CD4-positive, alpha-beta T cell (primary cell): ENCODE results near the gene LRRK1. TPM values are rescaled to one million over a fixed set of nuclear protein-coding genes. Genes with fewer than 3 reads are reported as not detected.

Experiments
- ATAC-seq: fragments of 200-7000 bp; cut with Tn5 transposase; one replicate; pipeline ENCODE4 v1.10.0; 2022; ENCODE audit warnings: mild to moderate bottlenecking; ENCODE audit not compliant: poor library complexity
- CTCF ChIA-PET: fragments of 350-600 bp; sonication (Branson Sonifier 250); formaldehyde crosslinking; loops from one replicate; lab custom pipeline; 2021; ENCODE audit warnings: antibody characterized with exemption, inconsistent platforms; lab: Charles Lee
- POLR2A ChIA-PET: fragments of 350-600 bp; sonication (Branson Sonifier 250); formaldehyde crosslinking; loops from one replicate; lab custom pipeline; 2021; ENCODE audit warnings: antibody characterized with exemption, inconsistent platforms; lab: Charles Lee
- DNase-seq, 14 experiments: peaks; one replicate each; pipeline ENCODE4 v3.0.0-alpha.2; 2013 to 2020; ENCODE audit warnings: mixed read lengths in 2 of 14
- H3K27ac ChIP-seq, 2 donors: one replicate each; pipeline versions ENCODE4 v1.5.1 to v1.7.0; 2013; ENCODE audit warnings: low read length in 2 of 2, low read depth in 1 of 2, mild to moderate bottlenecking in 1 of 2
- H3K27me3 ChIP-seq, 2 experiments: 1 replicate in 1 of 2; 2 replicates in 1 of 2; pipeline versions ENCODE4 v1.6.1 to v1.7.0; 2013; ENCODE audit warnings: low read length in 2 of 2, control low read depth in 1 of 2, mild to moderate bottlenecking in 1 of 2, moderate library complexity in 1 of 2; ENCODE audit not compliant: insufficient read depth in 2 of 2, control insufficient read depth in 1 of 2
- H3K36me3 ChIP-seq: one replicate; pipeline ENCODE4 v1.6.1; 2013; ENCODE audit warnings: low read length, control low read depth; ENCODE audit not compliant: insufficient read depth
- H3K4me1 ChIP-seq: one replicate; pipeline ENCODE4 v1.6.1; 2013; ENCODE audit warnings: low read length, control low read depth; ENCODE audit not compliant: insufficient read depth
- H3K4me3 ChIP-seq: one replicate; pipeline ENCODE4 v1.5.1; 2013; ENCODE audit warnings: mild to moderate bottlenecking, low read length, moderate library complexity
- H3K9me3 ChIP-seq, 2 experiments: 1 replicate in 1 of 2; 2 replicates in 1 of 2; pipeline versions ENCODE4 v1.6.1 to v1.7.0; 2013; ENCODE audit warnings: low read length in 2 of 2, mild to moderate bottlenecking in 2 of 2, control low read depth in 1 of 2, moderate library complexity in 1 of 2; ENCODE audit not compliant: control insufficient read depth in 1 of 2, insufficient read depth in 1 of 2
- H3K27ac Mint-ChIP-seq: one replicate; pipeline ENCODE4 v1.8.0; 2020; ENCODE audit warnings: mixed read lengths
- H3K27me3 Mint-ChIP-seq: one replicate; pipeline ENCODE4 v1.8.0; 2021; ENCODE audit warnings: mixed read lengths
- H3K36me3 Mint-ChIP-seq: one replicate; pipeline ENCODE4 v1.8.0; 2021; ENCODE audit warnings: low read depth, mixed read lengths
- H3K4me1 Mint-ChIP-seq: one replicate; pipeline ENCODE4 v1.8.0; 2021; ENCODE audit warnings: low read depth, mixed read lengths
- H3K4me3 Mint-ChIP-seq: one replicate; pipeline ENCODE4 v1.8.0; 2020; ENCODE audit warnings: mild to moderate bottlenecking, mixed read lengths
- H3K9me3 Mint-ChIP-seq: one replicate; pipeline ENCODE4 v1.8.0; 2020; ENCODE audit warnings: mixed read lengths
- CTCF ChIP-seq: fragments of 200-600 bp; IDR thresholded peaks from one replicate; pipeline ENCODE4 v1.8.0; 2022; ENCODE audit warnings: antibody characterized with exemption, mild to moderate bottlenecking
- intact Hi-C, 2 experiments: fragments of 100-400 bp; cut with DNase I in 1 of 2; cut with micrococcal nuclease in 1 of 2; formaldehyde crosslinking; loops; one replicate each; pipeline versions ENCODE4 v1.15.1 to v1.9.0; 2023 to 2025; cut with DNase I, micrococcal nuclease
- total RNA-seq, 174 experiments: library from RNA in 2 of 174; stranded (reverse) in 2 of 174; gene quantifications; one replicate each; pipeline ENCODE4 v1.2.3 and lab custom pipeline; 2021 to 2026

LRRK1 gene
- total RNA-seq, 2 experiments from 2014 or later, result 0.60 to 0.73 TPM

GRCh38 chr15:101088271-101088670 lies 169.1 kb downstream of the LRRK1 start:
- Histone ChIP-seq H3K4me1 (peaks cover 7% of the 10 kb centered on the region), H3K36me3 (no peaks in the 10 kb centered on the region), H3K27ac (no peak overlapping the region), H3K27me3 (peaks cover 0 to 4% of the 10 kb centered on the region in 2 experiments), H3K9me3 (peaks cover 0 to 4% of the 10 kb centered on the region in 2 experiments), H3K4me3 (no peak overlapping the region)
- no peak for DNase-seq
- intact Hi-C loops, result loop anchor here (1.0 to 5.0 kb wide), 4 partner anchors 81 to 564 kb away; partner anchors contain the start of gene TM2D3 (in 1 of the 2)
- CTCF ChIA-PET, result no interaction called here
- H3K27me3 Mint-ChIP-seq, result no peaks in the 10 kb centered on the region
- no peaks in the 10 kb centered on the region for H3K4me1 Mint-ChIP-seq
- no peaks in the 10 kb centered on the region for H3K36me3 Mint-ChIP-seq
- H3K27ac Mint-ChIP-seq, result no peak overlapping the region
- ATAC-seq, result no peak
- POLR2A ChIA-PET, result no interaction called here
- no peak overlapping the region for H3K4me3 Mint-ChIP-seq
- H3K9me3 Mint-ChIP-seq, result no peaks in the 10 kb centered on the region
- no peak for TF ChIP-seq CTCF

GRCh38 chr15:101088788-101089578 lies 169.8 kb downstream of the LRRK1 start:
- Mint-ChIP-seq H3K4me1 (no peaks in the 10 kb centered on the region), H3K9me3 (no peaks in the 10 kb centered on the region), H3K36me3 (no peaks in the 10 kb centered on the region), H3K27me3 (no peaks in the 10 kb centered on the region), H3K27ac (no peak overlapping the region), H3K4me3 (no peak overlapping the region)
- peak; percentile 96 for ATAC-seq
- Histone ChIP-seq H3K27ac (no peak overlapping the region), H3K27me3 (peaks cover 0 to 5% of the 10 kb centered on the region in 2 experiments), H3K36me3 (no peaks in the 10 kb centered on the region), H3K9me3 (peaks cover 0 to 4% of the 10 kb centered on the region in 2 experiments), H3K4me1 (peaks cover 7% of the 10 kb centered on the region), H3K4me3 (no peak overlapping the region)
- CTCF ChIA-PET, result interaction anchor here (1.4 kb wide), 1 partner anchor 169 kb away, joined by 5 read pairs; no protein-coding TSS in a partner anchor
- peak; percentile 91 for TF ChIP-seq CTCF
- peak; percentile 49 to 88 (median 76) for DNase-seq
- POLR2A ChIA-PET, result no interaction called here
- intact Hi-C loops, result loop anchor here (1.0 to 5.0 kb wide), 4 partner anchors 82 to 563 kb away; partner anchors contain the start of gene TM2D3 (in 1 of the 2)

DNA sequence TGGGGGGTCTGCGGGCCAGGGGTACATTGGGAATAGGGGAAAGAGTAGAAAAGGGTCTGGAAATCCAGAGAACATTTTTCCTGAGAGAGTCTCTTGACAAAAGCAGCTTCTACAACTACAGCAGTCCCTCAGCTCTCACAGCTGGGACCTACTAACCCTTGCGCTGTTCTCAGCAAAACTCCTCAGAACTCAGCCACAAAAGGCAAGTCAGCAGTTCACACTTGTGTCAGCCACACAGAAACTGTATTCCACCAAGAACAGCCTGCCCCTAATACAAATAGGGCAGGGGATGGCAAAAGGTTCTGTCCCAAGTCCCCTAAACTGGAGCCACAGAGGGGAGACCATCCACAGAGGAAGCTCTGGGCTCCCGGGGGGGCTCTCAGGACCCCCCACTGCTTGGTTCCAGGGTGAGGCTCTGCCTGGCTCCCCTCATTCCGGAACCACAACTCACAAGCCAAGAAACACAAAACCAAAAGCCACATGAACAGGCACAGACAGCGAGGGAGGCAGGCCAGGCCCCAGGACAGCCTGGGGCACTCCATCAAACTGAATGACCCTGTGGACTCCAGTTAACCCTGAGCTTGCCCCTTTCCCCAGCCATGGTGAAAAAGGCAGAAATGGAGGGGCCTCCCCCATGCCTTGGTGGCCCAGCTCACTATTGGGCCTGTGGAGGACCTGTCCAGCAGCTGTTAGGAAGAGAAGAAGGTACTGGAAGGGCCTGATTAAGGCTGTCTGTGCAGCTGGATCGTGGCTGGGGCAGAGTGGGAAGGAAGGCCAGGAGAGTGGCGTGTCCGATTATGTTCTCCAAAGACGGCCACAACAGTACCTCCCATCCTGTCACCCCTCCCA lies 170.6 kb downstream of the LRRK1 start:
- intact Hi-C loops, result loop anchor here (1.0 to 5.0 kb wide), 4 partner anchors 83 to 562 kb away; partner anchors contain the start of gene TM2D3 (in 1 of the 2)
- ATAC-seq (no peak), DNase-seq (no peak)
- H3K27me3 Mint-ChIP-seq, result no peaks in the 10 kb centered on the region
- peaks cover 0 to 5% of the 10 kb centered on the region in 2 experiments for H3K27me3 ChIP-seq
- H3K4me3 ChIP-seq, result no peak overlapping the region
- CTCF ChIA-PET, result interaction anchor here (1.4 to 1.8 kb wide), 2 partner anchors 167 to 168 kb away, joined by 4 to 5 read pairs; no protein-coding TSS in a partner anchor
- no peak overlapping the region for H3K27ac Mint-ChIP-seq
- H3K36me3 Mint-ChIP-seq, result no peaks in the 10 kb centered on the region
- no peaks in the 10 kb centered on the region for H3K4me1 Mint-ChIP-seq
- H3K9me3 Mint-ChIP-seq, result no peaks in the 10 kb centered on the region
- peaks cover 0 to 4% of the 10 kb centered on the region in 2 experiments for H3K9me3 ChIP-seq
- H3K4me3 Mint-ChIP-seq, result no peak overlapping the region
- peaks cover 7% of the 10 kb centered on the region for H3K4me1 ChIP-seq
- H3K36me3 ChIP-seq, result no peaks in the 10 kb centered on the region
- H3K27ac ChIP-seq, result no peak overlapping the region
- no peak for TF ChIP-seq CTCF
- POLR2A ChIA-PET, result no interaction called here
